Hepatic stellate cell (primary cell): ENCODE measurements around the gene PAK3.

ENCODE experiments used
- DNase-seq: peaks from one replicate; pipeline ENCODE4 v3.0.0; 2011; ENCODE audit warnings: low spot score

Gene PAK3

DNA sequence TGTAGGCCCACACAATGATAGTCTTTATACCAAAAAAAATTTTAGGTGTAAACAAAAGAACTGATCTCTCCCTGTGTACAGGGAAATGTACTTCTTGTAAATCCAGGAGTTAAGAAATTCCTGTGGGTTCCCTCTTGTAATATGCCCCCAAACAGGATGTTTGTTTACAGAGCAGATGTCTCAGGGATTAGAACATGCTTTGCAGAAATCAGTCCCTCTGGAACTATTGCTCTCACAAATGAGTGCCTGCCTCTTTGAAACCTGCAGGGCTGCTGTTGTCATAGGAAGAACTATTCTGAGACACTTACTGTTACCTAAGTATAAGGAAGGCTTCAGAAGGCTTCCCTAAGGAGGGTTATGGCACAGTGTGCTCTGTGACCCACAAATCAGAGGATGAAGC is 35.6 kb downstream of the PAK3 start:
- DNase-seq, result no peak

DNA sequence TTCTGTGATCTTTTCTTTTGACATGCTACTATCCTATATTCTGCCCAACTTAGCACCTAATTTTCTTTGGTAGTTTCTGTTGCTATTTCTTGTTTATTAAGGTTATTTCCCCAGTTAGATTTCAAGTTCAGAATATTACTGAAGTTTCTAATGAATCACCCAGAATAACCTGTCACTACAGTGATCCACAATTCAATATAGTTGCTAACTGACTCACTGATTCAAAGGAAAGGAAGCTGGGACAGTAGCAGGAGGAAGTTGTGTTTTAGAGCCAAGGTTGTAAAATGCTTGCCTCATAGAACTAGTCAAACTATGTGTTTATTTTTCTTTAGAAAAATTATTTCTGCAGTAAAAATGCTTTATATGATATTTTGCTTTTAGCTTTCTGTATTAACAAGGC is 37.4 kb downstream of the PAK3 start:
- no peak for DNase-seq

DNA sequence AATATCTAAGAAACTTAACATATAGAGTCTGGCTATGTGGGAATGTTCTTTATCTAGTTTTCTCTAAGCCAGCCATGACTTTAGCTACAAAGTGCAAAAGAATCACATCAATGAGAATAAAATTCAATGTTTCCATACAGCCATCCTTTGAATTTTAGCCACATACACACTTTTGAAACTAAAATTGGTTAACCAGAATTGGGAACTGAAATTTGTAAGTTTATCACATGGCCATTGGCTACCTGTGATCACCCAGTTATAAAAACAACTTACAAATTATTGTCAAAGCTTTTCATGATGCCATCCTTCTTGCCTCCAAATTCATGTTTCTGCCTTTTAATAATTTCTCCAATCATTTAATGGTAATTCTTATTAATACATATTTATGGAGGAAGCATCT is 49.9 kb downstream of the PAK3 start:
- no peak for DNase-seq

DNA sequence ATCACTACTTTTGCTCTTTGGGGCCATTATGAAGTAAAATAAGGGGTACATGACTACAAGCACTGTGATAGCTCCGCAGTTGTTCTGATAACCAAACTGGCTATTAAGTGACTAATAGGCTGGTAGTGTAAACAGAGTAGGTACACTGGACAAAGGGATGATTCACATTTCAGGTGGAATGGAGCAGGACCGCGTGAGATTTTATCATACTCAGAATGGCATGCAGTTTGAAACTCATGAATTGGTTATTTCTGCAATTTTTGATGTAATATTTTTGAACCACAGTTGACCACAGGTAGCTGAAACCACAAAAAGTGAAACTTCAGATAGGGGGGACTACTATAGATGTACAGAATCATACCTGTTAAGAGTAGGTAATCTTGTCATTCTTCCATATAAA is 55.8 kb downstream of the PAK3 start:
- DNase-seq, result no peak

DNA sequence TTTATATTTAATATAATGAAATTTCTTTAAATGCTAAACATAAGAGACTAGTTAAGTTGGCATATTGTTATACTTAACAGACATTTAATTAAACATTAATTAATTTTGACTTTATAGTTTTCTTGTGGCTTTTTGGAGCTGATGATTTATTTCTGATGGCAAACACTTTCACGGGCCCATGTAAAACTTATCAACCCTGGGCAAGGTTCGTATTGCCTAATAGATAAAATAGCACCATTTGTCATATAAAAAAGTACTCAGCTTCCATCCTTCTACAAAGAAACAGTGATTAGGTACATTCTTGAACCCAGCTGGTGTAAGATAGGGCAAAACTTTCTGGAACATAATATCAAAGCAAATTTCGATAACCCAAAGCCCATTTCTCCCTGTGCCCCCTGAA is 63.2 kb downstream of the PAK3 start:
- no peak for DNase-seq

DNA sequence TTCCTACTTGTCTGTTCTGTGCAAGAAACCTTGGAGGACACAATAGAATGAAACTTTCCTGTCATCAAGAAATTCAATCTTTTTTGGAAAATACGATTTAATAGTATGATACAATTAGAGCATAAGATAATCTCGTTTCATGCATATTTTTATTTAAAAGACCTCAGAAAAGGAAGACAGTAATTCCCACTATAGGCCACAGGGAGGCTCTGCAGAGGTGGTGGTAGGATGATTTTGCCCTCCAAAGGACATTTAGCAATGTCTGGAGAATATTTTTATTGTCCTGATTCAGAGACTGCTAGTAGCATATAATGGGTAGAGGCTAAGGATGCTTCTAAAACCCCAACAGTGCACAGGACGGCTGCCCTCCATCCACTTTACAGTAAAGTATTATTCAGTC is 68.7 kb downstream of the PAK3 start:
- no peak for DNase-seq

DNA sequence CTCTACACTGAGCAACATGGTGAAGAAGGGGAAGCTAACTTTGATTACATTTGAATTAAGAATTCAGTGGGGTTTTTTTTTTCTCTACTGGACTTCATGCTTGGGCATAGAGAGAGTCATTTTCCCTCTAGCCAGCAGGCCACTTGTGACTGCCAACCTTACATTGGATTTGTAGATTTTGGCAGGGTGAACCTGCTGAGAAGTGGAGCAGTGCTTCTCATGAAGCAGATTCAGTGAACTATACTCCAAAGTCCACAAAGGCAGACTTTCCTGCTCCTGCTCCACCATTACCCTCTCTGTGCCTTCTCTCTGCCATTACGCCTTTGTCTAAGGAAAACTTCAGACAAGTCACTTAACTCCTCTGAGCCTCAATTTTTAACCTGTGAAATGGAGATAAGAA is 69.9 kb downstream of the PAK3 start:
- DNase-seq, result no peak

DNA sequence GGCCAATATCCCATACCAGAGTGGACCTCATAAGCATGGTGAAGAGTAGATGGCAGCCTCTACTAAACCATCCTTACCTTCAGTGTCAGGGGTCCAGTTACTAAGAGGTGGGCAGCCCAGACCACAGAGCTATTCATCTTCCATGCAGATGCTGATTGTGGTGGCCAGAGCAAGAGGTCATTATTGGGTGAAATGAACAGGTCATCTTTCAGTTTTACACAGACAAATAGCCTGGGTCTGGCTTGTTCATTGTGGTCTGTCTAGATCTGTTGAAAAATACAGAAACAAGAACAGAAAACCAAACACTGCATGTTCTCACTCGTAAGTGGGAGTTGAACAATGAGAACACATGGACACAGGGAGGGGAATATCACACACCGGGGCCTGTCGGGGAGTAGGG is 71.3 kb downstream of the PAK3 start:
- no peak for DNase-seq

DNA sequence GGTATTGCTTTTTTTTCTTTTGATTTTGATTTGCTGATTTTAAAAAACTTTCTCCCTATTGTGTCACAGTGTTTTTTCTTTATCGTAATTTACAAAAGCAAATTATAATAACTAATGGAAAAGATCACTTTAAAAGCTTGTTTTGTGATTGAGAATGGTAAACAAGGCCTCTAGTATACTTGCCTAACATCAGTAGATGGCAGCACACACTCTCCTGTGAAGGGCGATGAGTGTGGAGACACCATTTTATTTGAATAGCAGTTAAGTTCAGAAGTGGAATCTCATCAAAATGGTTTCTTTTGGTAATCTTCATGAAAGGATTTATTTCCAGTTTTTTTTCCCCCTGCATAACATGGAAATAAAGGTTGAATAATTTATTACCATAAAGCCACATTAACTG is 72.3 kb downstream of the PAK3 start:
- DNase-seq, result no peak

DNA sequence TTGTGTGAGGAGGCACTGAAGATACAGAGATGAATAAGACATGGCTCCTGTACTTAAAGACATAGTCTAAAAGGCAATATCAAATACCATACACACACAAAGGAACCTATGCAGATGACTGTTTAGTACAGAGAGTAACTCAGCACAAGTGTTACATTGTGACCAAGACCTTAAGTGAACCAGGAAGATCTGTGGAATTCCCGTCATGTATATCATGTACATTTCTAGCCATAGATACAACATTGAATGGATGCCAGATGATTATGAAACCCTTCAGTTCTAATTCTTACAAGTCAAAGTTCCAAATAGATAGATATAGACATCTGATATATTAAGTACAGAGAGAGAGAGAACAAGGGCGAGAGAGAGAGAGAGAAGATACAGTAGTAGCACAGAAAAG is 73.2 kb downstream of the PAK3 start:
- no peak for DNase-seq

DNA sequence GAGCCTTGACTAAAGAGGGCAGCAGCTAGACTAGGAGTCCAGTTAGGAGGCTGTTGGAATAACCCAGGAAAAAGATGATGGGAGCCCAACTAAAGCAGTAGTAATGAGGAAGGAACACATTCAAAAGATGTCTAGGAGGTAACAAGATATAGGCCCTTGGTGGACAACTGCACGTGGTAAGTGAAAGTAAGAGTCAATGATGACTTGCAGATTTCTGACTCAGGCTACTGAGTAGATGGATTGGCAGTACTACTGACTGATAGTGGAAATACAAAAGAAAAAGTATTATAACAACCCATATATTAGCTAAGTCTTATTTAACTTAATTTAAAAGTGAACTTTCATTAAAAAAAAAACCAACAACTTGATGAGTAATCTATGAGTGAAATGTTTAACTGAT is 74.0 kb downstream of the PAK3 start:
- no peak for DNase-seq

DNA sequence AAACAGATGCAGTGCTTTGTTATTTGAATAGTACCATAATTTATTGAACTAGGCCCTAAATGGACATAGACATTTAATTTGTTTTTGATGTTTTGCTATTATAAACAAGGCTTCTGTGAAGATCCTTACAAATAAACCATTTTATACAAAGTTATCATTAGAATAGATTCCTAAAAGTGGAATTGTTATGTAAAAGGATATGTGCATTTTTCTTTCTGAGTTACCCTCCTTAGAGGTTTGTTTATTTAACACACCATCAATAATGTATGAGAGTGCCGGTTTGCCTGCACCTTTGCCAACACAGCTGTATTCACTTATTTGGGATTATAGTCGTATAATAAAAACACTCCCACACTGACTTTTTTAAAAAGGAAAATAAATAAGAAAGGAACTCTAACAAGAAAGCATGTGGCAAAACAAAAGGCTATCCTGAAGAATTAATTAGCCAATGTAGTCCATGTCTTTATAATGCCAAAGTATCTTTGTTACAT is 84.8 kb downstream of the PAK3 start:
- no peak for DNase-seq

DNA sequence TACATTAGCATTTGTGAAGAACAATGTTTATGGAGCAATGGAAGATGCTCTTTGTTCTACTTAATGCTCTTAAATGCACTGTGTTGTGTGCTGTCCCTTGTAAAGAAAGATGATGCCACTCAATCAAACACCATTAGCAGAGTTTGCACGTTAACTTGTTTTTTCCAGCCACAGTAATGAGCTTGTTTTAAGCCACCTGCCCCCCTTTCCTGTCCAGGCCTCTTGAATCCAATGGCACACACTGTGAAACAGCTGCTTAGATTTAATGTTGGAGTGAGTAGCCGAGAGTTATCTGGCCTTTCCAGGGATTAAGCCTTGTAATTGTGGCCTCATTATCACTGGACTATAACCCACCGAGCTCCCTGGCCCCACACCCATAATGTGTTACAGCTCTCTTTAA is 86.0 kb downstream of the PAK3 start:
- DNase-seq, result no peak

DNA sequence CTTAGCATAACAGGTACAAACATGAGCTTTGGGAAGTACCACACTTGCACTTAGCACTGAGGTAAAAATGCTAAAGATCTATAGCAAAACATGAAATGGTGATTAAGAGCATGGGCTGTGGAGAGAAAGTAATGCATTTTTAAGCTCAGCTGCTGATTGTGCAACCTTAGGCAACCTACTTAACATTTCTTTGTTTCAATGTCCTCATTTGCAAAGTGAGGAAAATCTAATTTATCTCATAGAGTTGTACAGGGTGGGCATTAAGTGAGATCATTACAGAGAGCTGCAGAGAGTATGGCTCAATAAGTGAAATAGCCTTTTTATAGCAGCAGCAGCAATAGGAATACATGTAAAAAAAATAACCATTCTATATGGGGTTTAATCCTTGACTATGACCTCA is 87.0 kb downstream of the PAK3 start:
- DNase-seq, result no peak

DNA sequence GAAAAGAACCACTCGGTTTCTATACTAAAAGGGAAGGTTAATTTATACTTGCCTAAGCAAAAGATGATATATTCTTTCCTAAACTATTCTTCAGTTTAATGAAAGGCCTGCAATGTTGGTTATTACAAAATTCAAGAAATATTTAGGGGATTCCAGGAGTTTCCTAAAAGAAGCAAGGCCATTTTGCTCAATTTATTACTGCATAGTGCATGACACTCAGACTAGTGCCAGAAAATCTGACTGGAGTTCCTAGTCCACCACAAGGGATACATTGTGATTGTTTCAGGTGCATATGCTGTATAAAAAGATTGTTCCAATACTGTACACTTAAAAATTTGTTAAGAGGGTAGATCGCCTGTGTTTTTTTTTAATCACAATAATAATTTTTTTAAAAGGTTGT is 95.6 kb downstream of the PAK3 start:
- DNase-seq, result no peak

DNA sequence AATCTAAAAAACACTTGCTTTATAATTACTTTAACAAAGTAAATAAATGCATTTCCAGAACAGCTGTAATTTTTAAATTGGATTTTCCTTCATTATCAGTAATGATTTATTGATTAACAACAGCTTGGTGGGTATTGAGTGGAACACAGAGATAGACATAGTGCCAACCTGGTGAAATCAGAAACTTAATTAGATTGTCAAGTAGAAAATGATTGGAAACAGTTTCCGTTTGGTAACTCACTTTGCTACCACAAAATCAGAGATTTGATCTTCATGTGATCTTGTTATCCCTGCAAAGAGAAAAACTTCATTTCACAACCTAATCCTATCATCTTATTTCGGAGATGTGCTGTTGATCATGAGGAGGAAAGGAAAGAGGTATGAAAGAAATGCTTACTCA is 103.5 kb downstream of the PAK3 start:
- no peak for DNase-seq

DNA sequence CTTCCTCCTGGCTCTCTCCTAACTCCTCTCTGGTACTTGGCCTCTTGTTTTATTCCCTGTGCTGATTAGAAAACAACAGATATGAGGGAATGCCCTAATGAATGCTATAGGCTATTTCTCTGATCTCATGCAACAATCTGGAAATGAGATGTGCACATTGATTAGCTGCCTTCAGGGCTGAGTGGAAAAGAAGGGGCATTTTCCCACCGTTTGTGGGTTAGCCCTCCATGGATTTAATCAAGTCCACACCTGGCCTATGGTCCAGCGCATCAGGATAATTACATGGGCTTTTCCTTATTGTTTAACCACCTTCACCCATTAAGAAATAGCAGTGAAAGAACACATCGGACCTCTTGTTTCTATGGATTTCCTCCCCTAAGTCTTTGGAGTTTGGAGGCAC is 104.3 kb downstream of the PAK3 start:
- DNase-seq, result no peak

DNA sequence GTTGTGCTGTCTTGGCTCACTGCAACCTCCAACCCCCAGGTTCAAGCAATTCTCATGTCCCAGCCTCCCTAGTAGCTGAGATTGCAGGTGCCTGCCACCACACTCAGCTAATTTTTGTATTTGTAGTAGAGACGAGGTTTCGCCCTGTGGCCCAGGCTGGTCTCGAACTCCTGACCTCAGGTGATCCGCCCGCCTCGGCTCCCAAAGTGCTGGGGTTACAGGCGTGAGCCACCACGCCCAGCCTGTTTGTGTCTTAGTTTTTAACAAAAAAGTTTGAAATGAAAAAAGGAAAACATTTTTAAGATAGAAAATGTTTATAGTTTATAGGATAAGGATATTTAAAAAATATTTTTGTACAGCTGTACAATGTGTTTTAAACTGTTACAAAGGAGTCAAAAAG is 111.9 kb downstream of the PAK3 start:
- no peak for DNase-seq

DNA sequence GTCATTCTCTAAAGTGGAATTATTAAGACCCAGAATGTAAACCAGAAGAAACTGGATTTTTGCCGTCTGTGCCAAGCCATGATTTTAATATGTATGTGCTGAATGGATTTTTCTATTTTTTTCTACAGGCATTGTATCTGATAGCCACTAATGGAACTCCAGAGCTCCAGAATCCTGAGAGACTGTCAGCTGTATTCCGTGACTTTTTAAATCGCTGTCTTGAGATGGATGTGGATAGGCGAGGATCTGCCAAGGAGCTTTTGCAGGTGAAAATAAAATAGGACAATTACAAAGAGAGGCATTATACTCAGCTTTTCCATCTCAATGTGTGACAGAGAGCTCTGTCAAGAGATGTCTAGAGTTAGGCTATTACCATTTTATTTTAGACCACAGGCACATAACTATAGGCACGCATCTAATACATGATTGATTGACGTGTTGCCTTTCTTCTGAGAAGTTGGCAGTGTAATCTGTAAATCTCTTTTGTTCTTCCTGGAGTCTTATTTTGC is 120.4 kb downstream of the PAK3 start:
- DNase-seq, result no peak

DNA sequence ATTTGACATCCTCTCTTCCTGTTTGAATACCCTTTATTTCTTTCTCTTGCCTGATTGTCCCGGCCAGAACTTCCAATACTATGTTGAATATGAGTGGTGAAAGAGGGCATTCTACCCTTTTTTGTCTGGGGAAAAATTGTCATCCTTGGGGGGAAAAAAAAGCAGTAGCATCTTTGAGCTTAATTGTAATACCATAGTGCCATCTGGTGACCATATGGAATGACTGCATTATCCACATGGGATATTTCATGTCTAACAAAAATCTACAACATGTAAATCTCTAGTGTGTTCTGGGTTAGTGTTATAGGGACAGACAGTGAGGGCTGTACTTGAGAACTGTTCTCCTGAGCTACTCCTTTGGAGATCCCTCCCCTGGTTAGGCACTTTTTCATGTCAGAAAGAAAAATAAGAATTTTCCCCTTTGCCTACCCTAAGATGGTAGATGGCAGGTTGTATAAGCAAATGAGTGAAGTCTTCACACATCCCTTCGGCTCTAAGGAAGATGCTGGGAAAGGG is 148.3 kb downstream of the PAK3 start:
- DNase-seq, result peak; percentile 11

DNA sequence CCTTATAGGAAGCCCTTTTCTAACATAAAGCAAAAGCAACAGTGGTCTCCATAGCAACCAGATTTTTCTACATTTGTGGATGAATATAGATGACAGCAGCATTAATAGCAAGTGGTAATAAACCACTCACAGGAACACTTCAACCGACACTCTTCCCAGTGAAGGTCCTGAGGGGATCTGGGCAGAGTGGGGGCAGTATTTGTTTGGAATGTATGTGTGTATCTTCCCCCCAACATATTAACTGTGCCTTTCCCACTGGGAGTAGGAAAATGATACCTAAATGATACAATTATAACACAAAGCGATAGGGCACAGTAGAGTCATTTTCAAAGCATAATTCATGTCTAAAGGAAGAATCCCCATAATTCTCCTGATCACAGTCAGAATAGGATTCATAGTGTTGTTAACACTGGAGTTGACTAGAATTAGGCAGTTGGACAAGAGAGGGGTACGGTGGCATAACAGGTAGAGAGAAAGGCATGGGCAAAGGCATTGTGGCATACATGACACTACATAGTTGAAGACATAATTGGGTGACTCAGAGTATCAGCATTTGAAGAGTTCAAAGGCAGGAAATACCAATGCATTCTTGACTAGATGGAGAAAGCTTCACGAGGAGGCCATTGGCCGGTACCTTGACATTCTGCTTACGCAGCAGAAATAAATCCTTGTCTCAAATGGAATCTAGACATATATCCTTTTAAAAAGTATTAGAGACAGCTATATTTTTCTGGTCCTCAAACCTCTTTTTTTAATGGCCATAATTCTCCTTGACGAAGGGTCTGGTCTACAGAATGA is 159.1 kb downstream of the PAK3 start:
- no peak for DNase-seq

DNA sequence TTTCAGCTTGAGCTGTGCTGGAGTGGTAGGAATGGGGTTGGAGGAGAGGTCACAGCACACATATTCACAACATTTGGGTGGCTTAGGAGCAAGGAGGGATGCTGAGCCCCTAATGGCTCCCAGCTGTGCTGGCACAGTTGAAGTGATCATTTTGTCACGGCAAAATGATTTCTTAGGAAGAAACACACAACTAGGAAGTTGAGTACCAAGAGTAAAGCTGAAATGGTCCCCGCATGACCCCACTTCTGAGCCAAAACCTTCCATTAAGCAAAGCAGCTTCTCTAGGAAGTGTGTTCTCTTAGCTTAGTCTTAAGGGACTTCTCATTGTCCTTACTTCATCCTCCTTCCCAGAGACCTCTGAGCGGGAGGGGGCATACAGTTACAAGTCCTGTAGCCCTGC is 161.7 kb downstream of the PAK3 start:
- no peak for DNase-seq

DNA sequence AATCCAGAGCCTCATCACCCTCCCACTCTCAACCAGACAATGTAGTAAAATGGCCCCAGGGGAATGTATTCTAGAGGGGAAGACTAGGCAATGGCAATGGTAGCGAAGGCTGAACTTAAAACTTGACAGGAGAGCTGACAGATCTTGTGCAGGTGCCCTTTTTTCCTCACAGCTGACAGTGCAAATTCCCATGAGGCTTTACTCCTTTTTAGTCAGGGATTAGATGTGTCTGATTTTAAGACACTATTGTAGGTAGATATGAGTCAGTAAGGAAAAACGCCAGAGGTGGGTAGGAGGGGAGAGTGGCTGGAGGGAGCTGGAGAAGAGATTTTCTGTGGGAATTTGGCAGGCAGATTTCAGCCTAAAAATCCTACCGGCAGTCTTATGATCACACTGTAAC is 163.6 kb downstream of the PAK3 start:
- DNase-seq, result no peak

DNA sequence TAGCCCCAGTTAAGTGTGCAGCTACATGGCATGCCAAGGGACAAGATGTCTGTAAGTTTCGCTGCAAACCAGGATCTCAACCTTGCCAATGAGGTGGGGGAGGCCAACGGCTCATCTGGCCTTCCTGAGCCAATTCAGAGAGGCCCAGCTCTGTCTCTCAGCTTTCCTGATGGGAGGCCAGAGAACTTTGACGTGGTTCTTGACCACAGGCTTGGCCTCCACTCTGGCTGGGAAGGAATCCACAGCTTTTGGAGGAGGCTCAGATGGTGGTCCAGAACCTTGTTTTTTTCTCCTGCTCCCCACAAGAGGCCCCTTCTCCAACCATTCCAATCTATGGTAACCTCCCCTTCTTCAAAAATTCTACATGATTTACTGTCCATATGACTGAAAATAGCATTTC is 164.5 kb downstream of the PAK3 start:
- DNase-seq, result no peak
